SK-N-SH (cell line): ENCODE data around the gene PHACTR3. TPM values are rescaled to one million over a fixed set of nuclear protein-coding genes. Genes with fewer than 3 reads are reported as not detected.
A peak's percentile ranks its signal among the peaks of the same experiment; 100 is the strongest.

ENCODE experiments used
- CTCF ChIA-PET: fragments of 300-600, 350-600 bp; formaldehyde crosslinking; extraction: SDS; loops from one replicate; lab custom pipeline; 2021; lab: Yijun Ruan, JAX
- POLR2A ChIA-PET: fragments of 350-600 bp; sonication (Branson Sonifier 250); formaldehyde crosslinking; extraction: SDS; loops from one replicate; lab custom pipeline; 2020; ENCODE audit warnings: antibody characterized with exemption, inconsistent platforms; lab: Yijun Ruan, JAX
- DNase-seq: peaks from one replicate; pipeline ENCODE4 v3.0.0; 2012
- H2AFZ ChIP-seq: fragments of 200-600 bp; sonication (generic); 2 replicates; pipeline ENCODE4 v1.8.1; 2016; ENCODE audit warnings: antibody characterized with exemption, mild to moderate bottlenecking, low read depth
- H3F3A ChIP-seq: fragments of 200-600 bp; sonication (generic); replicated peaks from 2 replicates; pipeline ENCODE3; 2016; ENCODE audit warnings: antibody characterized with exemption, mild to moderate bottlenecking; ENCODE audit not compliant: insufficient read depth
- H3K27ac ChIP-seq, 2 experiments: fragments of 200-500 bp in 1 of 2; fragments of 200-600 bp in 1 of 2; sonication (Bioruptor generic) in 1 of 2; sonication (generic), shearing (Covaris generic) in 1 of 2; 2 replicates each; pipeline versions ENCODE4 v1.5.1 to v1.6.1; 2014 to 2016; ENCODE audit warnings: low read depth in 2 of 2, inconsistent platforms in 1 of 2, low read length in 1 of 2, mild to moderate bottlenecking in 1 of 2, mixed read lengths in 1 of 2
- H3K27me3 ChIP-seq: fragments of 200-600 bp; sonication (generic), shearing (Covaris generic); 2 replicates; pipeline ENCODE4 v1.6.1; 2016; ENCODE audit warnings: mixed run types; ENCODE audit not compliant: insufficient read depth
- H3K36me3 ChIP-seq, 2 experiments: fragments of 200-500 bp in 1 of 2; fragments of 200-600 bp in 1 of 2; sonication (Bioruptor generic) in 1 of 2; sonication (generic) in 1 of 2; replicated peaks in 1 of 2; 2 replicates each; pipeline versions ENCODE3 to v1.5.1; 2014 to 2016; ENCODE audit warnings: low read length in 1 of 2, mild to moderate bottlenecking in 1 of 2; ENCODE audit not compliant: insufficient read depth in 2 of 2, control insufficient read depth in 1 of 2
- H3K4me1 ChIP-seq, 2 experiments: fragments of 200-500 bp in 1 of 2; fragments of 200-600 bp in 1 of 2; sonication (Bioruptor generic) in 1 of 2; sonication (generic), shearing (Covaris generic) in 1 of 2; 2 replicates each; pipeline versions ENCODE4 v1.5.1 to v1.6.1; 2014 to 2016; ENCODE audit warnings: low read depth in 1 of 2, low read length in 1 of 2, mixed run types in 1 of 2; ENCODE audit not compliant: insufficient read depth in 2 of 2, control insufficient read depth in 1 of 2
- H3K4me2 ChIP-seq: fragments of 200-600 bp; sonication (generic), shearing (Covaris generic); 2 replicates; pipeline ENCODE4 v1.6.1; 2017; ENCODE audit warnings: mixed run types
- H3K4me3 ChIP-seq, 2 experiments: fragments of 200-500 bp in 1 of 2; fragments of 200-600 bp in 1 of 2; sonication (Bioruptor generic) in 1 of 2; sonication (generic), shearing (Covaris generic) in 1 of 2; 2 replicates each; pipeline versions ENCODE4 v1.5.1 to v1.8.1; 2014 to 2016; ENCODE audit warnings: low read depth in 2 of 2, inconsistent platforms in 1 of 2, low read length in 1 of 2, mild to moderate bottlenecking in 1 of 2, mixed read lengths in 1 of 2, moderate library complexity in 1 of 2
- H3K79me2 ChIP-seq: fragments of 200-600 bp; sonication (generic); 2 replicates; pipeline ENCODE4 v1.8.1; 2017; ENCODE audit warnings: mild to moderate bottlenecking; ENCODE audit not compliant: insufficient read depth
- H3K9ac ChIP-seq: fragments of 200-600 bp; sonication (generic); 2 replicates; pipeline ENCODE4 v1.6.1; 2017; ENCODE audit warnings: mixed run types
- H3K9me2 ChIP-seq: fragments of 200-600 bp; sonication (generic); 2 replicates; pipeline ENCODE4 v1.6.1; 2017; ENCODE audit warnings: mixed run types
- H3K9me3 ChIP-seq: fragments of 200-600 bp; sonication (generic); 2 replicates; pipeline ENCODE4 v1.6.1; 2017; ENCODE audit warnings: mixed run types, mild to moderate bottlenecking, moderate library complexity
- H4K20me1 ChIP-seq: fragments of 200-600 bp; sonication (generic); 2 replicates; pipeline ENCODE4 v1.6.1; 2017; ENCODE audit warnings: mild to moderate bottlenecking, mixed run types; ENCODE audit not compliant: insufficient read depth
- CHD2 ChIP-seq: fragments of 150-350 bp; IDR thresholded peaks from 2 replicates; pipeline ENCODE4 v1.6.1; 2018; ENCODE audit warnings: low read length; ENCODE audit not compliant: partially characterized antibody
- EZH2phosphoT487 ChIP-seq: fragments of 200-600 bp; sonication (generic); IDR thresholded peaks from 2 replicates; pipeline ENCODE4 v1.6.1; 2017; ENCODE audit warnings: low read depth, mixed run types, mild to moderate bottlenecking, antibody characterized with exemption, moderate library complexity, borderline replicate concordance
- FOSL2 ChIP-seq: IDR thresholded peaks from 2 replicates; pipeline ENCODE4 v1.4.0; 2012; ENCODE audit warnings: low read depth, mild to moderate bottlenecking, moderate library complexity, borderline replicate concordance
- FOXJ3 ChIP-seq: sonication (generic); formaldehyde crosslinking; IDR thresholded peaks from 2 replicates; pipeline ENCODE4 v1.5.1; 2020; ENCODE audit warnings: mild to moderate bottlenecking, missing genetic modification reagents
- FOXM1 ChIP-seq: IDR thresholded peaks from 2 replicates; pipeline ENCODE4 v1.4.0; 2012; ENCODE audit warnings: low read depth, mild to moderate bottlenecking
- GABPA ChIP-seq: IDR thresholded peaks from 2 replicates; pipeline ENCODE4 v1.4.0; 2012; ENCODE audit warnings: low read depth, mild to moderate bottlenecking
- JUND ChIP-seq: IDR thresholded peaks from 2 replicates; pipeline ENCODE4 v1.4.0; 2012
- MAX ChIP-seq: IDR thresholded peaks from 2 replicates; pipeline ENCODE4 v1.4.0; 2012; ENCODE audit warnings: low read depth
- NFIC ChIP-seq: IDR thresholded peaks from 2 replicates; pipeline ENCODE4 v1.4.0; 2012; ENCODE audit warnings: borderline replicate concordance
- RFX5 ChIP-seq: IDR thresholded peaks from 2 replicates; pipeline ENCODE4 v1.6.1; 2012; ENCODE audit warnings: mild to moderate bottlenecking, improper control_type of control experiment, low read length
- RXRA ChIP-seq: IDR thresholded peaks from 2 replicates; pipeline ENCODE4 v1.4.0; 2012; ENCODE audit warnings: low read depth, mild to moderate bottlenecking, borderline replicate concordance
- SIN3A ChIP-seq: IDR thresholded peaks from 2 replicates; pipeline ENCODE4 v1.6.1; 2012; ENCODE audit warnings: low read depth, mild to moderate bottlenecking, low read length, moderate library complexity, borderline replicate concordance
- TAF1 ChIP-seq: IDR thresholded peaks from 2 replicates; pipeline ENCODE4 v1.6.1; 2012; ENCODE audit warnings: low read depth, mild to moderate bottlenecking, low read length, moderate library complexity, borderline replicate concordance
- TCF12 ChIP-seq: IDR thresholded peaks from 2 replicates; pipeline ENCODE4 v1.4.0; 2012
- TEAD4 ChIP-seq: IDR thresholded peaks from 2 replicates; pipeline ENCODE4 v1.4.0; 2012; ENCODE audit warnings: mild to moderate bottlenecking, borderline replicate concordance; ENCODE audit not compliant: insufficient read depth
- USF1 ChIP-seq: IDR thresholded peaks from 2 replicates; pipeline ENCODE4 v1.4.0; 2012; ENCODE audit warnings: low read depth, borderline replicate concordance
- USF2 ChIP-seq: fragments of 150-350 bp; IDR thresholded peaks from 2 replicates; pipeline ENCODE4 v1.6.1; 2017; ENCODE audit warnings: antibody characterized with exemption, low read length, low read depth, borderline replicate concordance
- YY1 ChIP-seq: IDR thresholded peaks from 2 replicates; pipeline ENCODE4 v1.4.0; 2012; ENCODE audit warnings: low read depth, mild to moderate bottlenecking
- ZBTB33 ChIP-seq: IDR thresholded peaks from 2 replicates; pipeline ENCODE4 v1.4.0; 2012; ENCODE audit warnings: low read depth, borderline replicate concordance
- WGBS: methylation state at CpG from one replicate; pipeline ENCODE4 v1.1.6; 2017; ENCODE audit warnings: low lambda C conversion rate; 5-methylcytosine and 5-hydroxymethylcytosine counted together
- polyA plus RNA-seq, 3 experiments: library from polyadenylated mRNA; depleted of rRNA; stranded (reverse); fragments of >200 nt; gene quantifications; 2 replicates each; pipeline ENCODE4 v1.2.3, GENCODE V29; 2012
- TF ChIP-seq, protein P1 (sequence below): fragments of 150-350 bp; IDR thresholded peaks from 2 replicates; pipeline ENCODE4 v1.6.1; 2016; ENCODE audit warnings: mild to moderate bottlenecking, low read depth, low read length

PHACTR3 gene
- polyA plus RNA-seq, 1 of the 3 experiments (the other 2 are of a cell fraction) = 0.10 TPM

GRCh38 chr20:59575653-59576052, 28.7 kb upstream of the PHACTR3 start:
- no peaks in the 10 kb centered on the region for H3K36me3 ChIP-seq
- H3K4me1 ChIP-seq = peaks cover 0 to 23% of the 10 kb centered on the region in 2 experiments; a peak in 3 of 4 replicates
- H4K20me1 ChIP-seq = no peaks in the 10 kb centered on the region
- H3K4me2 ChIP-seq = no peak overlapping the region
- WGBS = 89% methylated on average over 1 of the region's 1 CpG
- no peaks in the 10 kb centered on the region for H3K27me3 ChIP-seq
- H3K79me2 ChIP-seq = no peaks in the 10 kb centered on the region
- POLR2A ChIA-PET = no interaction called here
- H3K4me3 ChIP-seq = no peak overlapping the region
- H3K9me3 ChIP-seq = no peaks in the 10 kb centered on the region
- DNase-seq = peak; percentile 22
- no peak overlapping the region for H2AFZ ChIP-seq
- H3K9ac ChIP-seq = no peak overlapping the region
- CTCF ChIA-PET = no interaction called here
- H3F3A ChIP-seq = no peaks in the 10 kb centered on the region
- no peaks in the 10 kb centered on the region for H3K9me2 ChIP-seq
- H3K27ac ChIP-seq = no peak overlapping the region
- TF ChIP-seq GABPA (no peak), MAX (no peak), FOXJ3 (CRISPR knock-in tag) (no peak), TEAD4 (no peak), NFIC (no peak), ZBTB33 (no peak), CHD2 (no peak), USF2 (no peak), SIN3A (no peak), YY1 (no peak), RXRA (no peak), TCF12 (no peak), TAF1 (no peak), JUND (no peak), USF1 (no peak), FOSL2 (no peak), EZH2phosphoT487 (no peak), RFX5 (no peak), FOXM1 (no peak)
- TF ChIP-seq, protein P1, sequence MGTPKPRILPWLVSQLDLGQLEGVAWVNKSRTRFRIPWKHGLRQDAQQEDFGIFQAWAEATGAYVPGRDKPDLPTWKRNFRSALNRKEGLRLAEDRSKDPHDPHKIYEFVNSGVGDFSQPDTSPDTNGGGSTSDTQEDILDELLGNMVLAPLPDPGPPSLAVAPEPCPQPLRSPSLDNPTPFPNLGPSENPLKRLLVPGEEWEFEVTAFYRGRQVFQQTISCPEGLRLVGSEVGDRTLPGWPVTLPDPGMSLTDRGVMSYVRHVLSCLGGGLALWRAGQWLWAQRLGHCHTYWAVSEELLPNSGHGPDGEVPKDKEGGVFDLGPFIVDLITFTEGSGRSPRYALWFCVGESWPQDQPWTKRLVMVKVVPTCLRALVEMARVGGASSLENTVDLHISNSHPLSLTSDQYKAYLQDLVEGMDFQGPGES = no peak
- TF ChIP-seq, all 33 proteins: peak for 0
